GM12891 (cell line): ENCODE measurements around the gene ZCCHC24.
A peak's percentile ranks its signal among the peaks of the same experiment; 100 is the strongest.

Experiments
- DNase-seq: peaks from one replicate; pipeline ENCODE4 v3.0.0; 2011; ENCODE audit warnings: low spot score; ENCODE audit not compliant: insufficient read length
- FAIRE-seq: peaks from 2 replicates; lab custom pipeline; 2011; peaks lifted over from hg19 to GRCh38; lab: Jason Lieb, UNC
- PAX5 ChIP-seq: IDR thresholded peaks from 2 replicates; pipeline ENCODE4 v1.6.1; 2011; ENCODE audit warnings: low read length, moderate library complexity, mild to moderate bottlenecking; ENCODE audit not compliant: insufficient read depth, severe bottlenecking
- POLR2A ChIP-seq: IDR thresholded peaks from 2 replicates; pipeline ENCODE4 v1.6.1; 2011; ENCODE audit warnings: low read depth, low read length, control low read depth
- POLR2AphosphoS5 ChIP-seq: IDR thresholded peaks from 2 replicates; pipeline ENCODE4 v1.6.1; 2011; ENCODE audit warnings: low read depth, low read length, control low read depth
- POU2F2 ChIP-seq: IDR thresholded peaks from 2 replicates; pipeline ENCODE4 v1.6.1; 2011; ENCODE audit warnings: low read depth, mild to moderate bottlenecking, control low read depth, low read length, moderate library complexity
- SPI1 ChIP-seq: IDR thresholded peaks from 2 replicates; pipeline ENCODE4 v1.6.1; 2011; ENCODE audit warnings: low read depth, low read length, control low read depth
- TAF1 ChIP-seq: IDR thresholded peaks from 2 replicates; pipeline ENCODE4 v1.6.1; 2011; ENCODE audit warnings: low read depth, low read length, control low read depth

The ZCCHC24 gene

GRCh38 chr10:79354141-79354540 is 91.3 kb downstream of the ZCCHC24 start:
- TF ChIP-seq POLR2A = peak; percentile 8; the same call in 1 of the 2 replicates
- 0 out of 2 replicates have a peak, but pooled peaks have one; percentile 12 for TF ChIP-seq POLR2AphosphoS5
- TF ChIP-seq SPI1 = no peak
- peak; percentile 25; the same call in 1 of the 2 replicates for TF ChIP-seq POU2F2
- TF ChIP-seq TAF1 = no peak
- FAIRE-seq (no peak), DNase-seq (no peak)

- no peak for TF ChIP-seq SPI1
- no peak for TF ChIP-seq POU2F2
- no peak for TF ChIP-seq TAF1
- TF ChIP-seq POLR2A = peak; percentile 47; the same call in 1 of the 2 replicates
- TF ChIP-seq PAX5 = no peak
- TF ChIP-seq POLR2AphosphoS5 = peak; percentile 11; the same call in 1 of the 2 replicates
- DNase-seq (no peak), FAIRE-seq (no peak)
Measured at GRCh38 chr10:79353726-79354125, 91.7 kb downstream of the ZCCHC24 start.

GRCh38 chr10:79353000-79353406 is 92.4 kb downstream of the ZCCHC24 start:
- TF ChIP-seq PAX5 (no peak), POLR2A (no peak), TAF1 (no peak), SPI1 (no peak), POLR2AphosphoS5 (no peak; the same call in 1 of the 2 replicates), POU2F2 (no peak)
- DNase-seq (no peak), FAIRE-seq (no peak)

GRCh38 chr10:79352035-79352877 is 93.2 kb downstream of the ZCCHC24 start:
- DNase-seq (no peak), FAIRE-seq (no peak)
- TF ChIP-seq TAF1 (no peak), POLR2A (no peak; the same call in 1 of the 2 replicates), POLR2AphosphoS5 (no peak; the same call in none of the 2 replicates), PAX5 (no peak), SPI1 (no peak), POU2F2 (no peak)

GRCh38 chr10:79351332-79351731 is 94.1 kb downstream of the ZCCHC24 start:
- TF ChIP-seq PAX5 (no peak), POLR2AphosphoS5 (no peak)
- DNase-seq (no peak), FAIRE-seq (no peak)

- DNase-seq = no peak
- TF ChIP-seq TAF1 = no peak
- no peak for TF ChIP-seq PAX5
- TF ChIP-seq SPI1 = no peak
- TF ChIP-seq POLR2A = no peak; the same call in 1 of the 2 replicates
- no peak for TF ChIP-seq POLR2AphosphoS5
- no peak for TF ChIP-seq POU2F2
- FAIRE-seq = no peak
Measured at GRCh38 chr10:79350407-79351154, 94.8 kb downstream of the ZCCHC24 start.

- peak; percentile 28; the same call in 1 of the 2 replicates for TF ChIP-seq POLR2AphosphoS5
- no peak for TF ChIP-seq POLR2A
- FAIRE-seq (no peak), DNase-seq (no peak)
Measured at GRCh38 chr10:79349766-79350406, 95.5 kb downstream of the ZCCHC24 start.

- no peak for FAIRE-seq
- TF ChIP-seq TAF1 (no peak), POLR2A (no peak), POU2F2 (no peak), PAX5 (no peak), SPI1 (no peak), POLR2AphosphoS5 (no peak)
Measured at GRCh38 chr10:79349072-79349491, 96.3 kb downstream of the ZCCHC24 start.

GRCh38 chr10:79348640-79348988 is 96.8 kb downstream of the ZCCHC24 start:
- TF ChIP-seq POLR2AphosphoS5 = no peak
- no peak for TF ChIP-seq SPI1
- no peak for TF ChIP-seq TAF1
- TF ChIP-seq POU2F2 = no peak
- no peak for TF ChIP-seq POLR2A
- no peak for TF ChIP-seq PAX5
- DNase-seq (no peak), FAIRE-seq (no peak)

More at GRCh38 chr10:79349072-79349491, 96.3 kb downstream of the ZCCHC24 start:
- DNase-seq = no peak
